ENCODE results near the gene PRXL2C.

GRCh38 chr9:96661711-96662110 lies 6.6 kb upstream of the PRXL2C start:
- TF ChIP-seq CTCF (IDR thresholded peaks at IDR 0.05), result no peak
- no peak for TF ChIP-seq POLR2A (IDR thresholded peaks at IDR 0.05)
